NB4 (cell line): ENCODE measurements around the gene DCD.

Source experiments
- MAX ChIP-seq: IDR thresholded peaks from 2 replicates; pipeline ENCODE4 v1.6.1; 2011; ENCODE audit warnings: low read depth, low read length
- MYC ChIP-seq: IDR thresholded peaks from 2 replicates; pipeline ENCODE4 v1.6.1; 2011; ENCODE audit warnings: low read depth, low read length

GRCh38 chr12:54602661-54603060, 45.5 kb downstream of the DCD start:
- TF ChIP-seq MAX: no peak
- no peak for TF ChIP-seq MYC
